Measurements from ENCODE around the gene THBS1.

Gene THBS1

DNA sequence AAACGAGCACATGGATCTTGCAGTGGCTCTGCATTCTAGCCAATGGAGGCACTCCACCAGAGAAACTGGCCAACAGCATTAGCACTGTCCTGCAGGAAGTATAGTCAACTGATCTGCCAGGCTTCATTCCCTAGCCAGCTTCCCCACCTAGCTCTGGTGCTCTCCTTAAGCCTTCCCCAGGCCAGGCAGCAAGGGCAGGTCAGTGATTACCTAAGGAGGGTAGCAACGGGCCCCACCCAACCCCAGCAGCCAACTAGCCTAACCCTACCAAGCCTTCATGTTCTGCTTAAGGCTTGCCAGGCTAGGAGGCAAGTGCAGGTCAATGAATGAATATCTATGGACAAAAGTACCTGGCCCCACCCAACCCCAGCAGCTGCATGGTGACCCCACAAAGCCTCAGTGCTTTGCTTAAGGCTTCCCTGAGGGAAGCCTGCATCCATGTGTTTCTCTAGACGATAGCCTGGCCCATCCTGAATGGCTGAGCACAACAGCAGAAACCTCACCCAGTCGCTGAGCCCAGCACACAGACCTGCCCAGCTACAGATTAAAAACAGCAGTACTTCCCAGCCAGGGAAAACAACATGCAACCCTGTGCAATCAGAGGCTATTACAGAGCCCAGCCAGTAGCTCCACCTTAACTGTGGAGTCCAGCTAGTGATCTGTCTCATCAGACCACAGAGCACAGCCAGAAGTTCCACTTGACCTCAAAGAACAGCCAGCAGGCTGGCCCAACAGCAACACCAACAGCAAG lies 28.5 kb downstream of the THBS1 start:
- no peak for DNase-seq

GRCh38 chr15:39610665-39611064 lies 29.8 kb downstream of the THBS1 start:
- no peak for DNase-seq

- no peak for DNase-seq
These were observed 32.4 kb downstream of the THBS1 start for GRCh38 chr15:39613271-39613670.

DNA sequence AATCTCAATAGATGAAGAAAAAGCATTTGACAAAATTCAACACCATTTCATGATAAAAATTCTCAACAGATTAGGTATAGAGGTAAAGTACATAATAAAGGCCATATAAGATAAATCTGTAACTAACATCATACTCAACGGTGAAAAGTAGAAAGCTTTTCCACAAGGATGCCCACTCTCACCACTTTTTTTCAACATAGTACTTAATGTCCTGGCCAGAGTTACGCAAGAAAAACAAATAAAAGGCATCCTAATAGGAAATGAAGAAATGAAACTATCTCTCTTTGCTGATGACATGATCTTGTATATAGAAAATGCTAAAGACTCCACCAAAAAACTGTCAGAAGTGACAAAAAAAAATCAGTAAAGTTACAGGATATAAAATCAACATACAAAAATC lies 33.0 kb downstream of the THBS1 start:
- no peak for DNase-seq

- DNase-seq, result no peak
These were observed 36.0 kb downstream of the THBS1 start for GRCh38 chr15:39616731-39617455.

DNA sequence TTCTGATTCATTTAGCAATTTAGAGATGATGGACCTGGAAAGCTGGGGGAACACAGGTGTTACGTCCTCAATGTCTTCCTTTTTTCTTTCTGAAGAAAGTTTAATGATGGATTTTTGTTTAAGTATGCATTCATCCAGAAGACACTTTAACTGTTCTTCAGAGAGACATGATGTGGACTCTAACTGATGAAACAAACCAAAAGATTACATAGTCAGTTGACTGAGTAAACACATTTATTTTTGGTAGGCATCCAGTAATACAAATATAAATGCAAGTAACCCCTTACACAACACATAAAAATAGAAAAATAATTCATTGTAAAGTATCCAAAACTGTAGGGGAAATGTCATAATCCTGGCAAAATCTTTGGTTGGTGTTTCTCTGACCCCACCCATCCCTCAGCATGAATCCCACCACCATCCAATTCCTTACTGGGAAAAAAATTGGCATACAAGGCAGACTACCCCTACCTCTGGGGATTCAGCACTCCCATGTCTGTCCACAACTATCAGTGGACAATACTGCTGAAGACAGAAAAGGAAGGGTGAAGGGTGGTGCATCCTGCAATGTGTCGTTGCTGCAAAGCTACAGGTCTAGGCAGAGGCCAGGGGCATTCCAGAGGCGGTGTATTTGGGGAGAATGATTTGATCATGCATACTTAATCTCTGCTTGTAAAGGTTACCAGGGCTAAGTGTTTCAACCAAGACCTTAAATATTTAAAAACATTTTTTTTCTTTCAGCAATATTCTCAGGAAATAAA lies 37.4 kb downstream of the THBS1 start:
- no peak for DNase-seq

DNA sequence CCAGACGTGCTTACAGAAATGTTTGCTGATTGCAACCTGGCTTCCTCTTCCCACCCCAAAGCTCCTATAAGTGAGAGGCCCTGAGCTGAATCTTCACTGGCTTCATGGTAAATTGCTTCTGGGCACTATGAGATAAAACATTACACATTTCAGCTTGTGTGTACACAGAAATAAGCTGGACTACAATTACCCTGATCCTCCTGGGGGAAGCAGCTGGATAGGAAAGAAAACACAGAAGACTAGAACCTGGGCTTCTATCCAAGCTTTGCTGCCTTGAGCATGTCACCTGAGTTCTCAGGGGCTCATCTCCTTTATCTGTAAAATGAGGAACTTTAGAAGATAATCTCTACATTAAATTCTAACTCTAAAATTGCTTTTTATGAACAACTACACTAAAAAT lies 40.3 kb downstream of the THBS1 start:
- DNase-seq, result no peak

- no peak for DNase-seq
These were observed 41.1 kb downstream of the THBS1 start for GRCh38 chr15:39621976-39622375.

- DNase-seq, result no peak
These were observed 42.0 kb downstream of the THBS1 start for GRCh38 chr15:39622660-39623516.

- DNase-seq, result no peak
These were observed 42.7 kb downstream of the THBS1 start for GRCh38 chr15:39623529-39623931.

- no peak for DNase-seq
These were observed 43.9 kb downstream of the THBS1 start for GRCh38 chr15:39624806-39625205.

GRCh38 chr15:39625451-39625850 lies 44.6 kb downstream of the THBS1 start:
- DNase-seq, result no peak

DNA sequence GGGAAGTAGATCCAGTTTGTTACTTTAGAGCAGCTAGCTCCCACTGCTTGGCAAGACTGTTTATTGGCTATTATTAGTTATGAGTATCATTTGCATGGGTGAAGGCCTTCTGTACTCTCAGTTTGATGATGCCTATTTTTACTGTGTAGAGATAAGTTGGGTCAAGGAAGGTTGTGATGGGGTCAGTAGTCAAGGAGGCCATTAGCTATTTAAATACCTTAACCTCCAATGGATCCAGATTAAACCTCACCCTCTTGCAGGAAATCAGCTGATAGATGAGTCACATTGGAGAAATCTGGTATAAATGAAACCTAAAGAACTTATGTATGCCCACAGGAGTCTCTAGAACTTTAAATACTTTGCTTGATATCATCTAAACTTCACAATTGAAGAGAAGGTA lies 45.0 kb downstream of the THBS1 start:
- DNase-seq, result no peak

DNA sequence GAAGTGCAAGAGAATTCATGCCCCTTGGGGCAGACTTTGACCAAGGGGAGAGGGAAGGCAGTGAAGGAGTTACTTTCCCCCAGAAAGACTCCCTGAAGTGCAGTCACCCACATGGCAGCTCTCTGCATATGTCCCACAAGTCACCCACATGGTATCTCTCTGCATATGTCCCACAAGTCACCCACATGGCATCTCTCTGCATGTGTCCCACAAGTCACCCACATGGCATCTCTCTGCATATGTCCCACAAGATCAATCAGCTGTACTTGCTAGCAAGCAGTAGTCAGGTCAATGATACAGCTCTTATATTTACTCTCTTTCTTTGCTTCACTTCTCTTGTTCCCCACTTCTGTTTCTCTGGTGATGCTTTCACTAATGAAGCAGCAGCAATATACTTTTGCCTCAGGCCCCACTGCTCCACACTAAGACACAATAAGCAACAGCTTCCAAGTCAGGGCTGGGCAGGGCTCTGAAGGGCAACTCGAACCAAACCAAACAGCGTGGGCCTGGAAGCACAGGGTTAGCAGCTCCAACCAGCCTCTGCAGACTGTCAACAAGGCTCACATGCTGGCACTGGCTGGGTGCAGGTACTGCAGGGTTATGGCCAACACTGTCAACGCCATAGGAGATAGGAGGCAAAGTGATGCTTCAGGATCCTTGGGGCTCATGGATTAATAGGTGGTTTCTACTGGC lies 46.7 kb downstream of the THBS1 start:
- no peak for DNase-seq

DNA sequence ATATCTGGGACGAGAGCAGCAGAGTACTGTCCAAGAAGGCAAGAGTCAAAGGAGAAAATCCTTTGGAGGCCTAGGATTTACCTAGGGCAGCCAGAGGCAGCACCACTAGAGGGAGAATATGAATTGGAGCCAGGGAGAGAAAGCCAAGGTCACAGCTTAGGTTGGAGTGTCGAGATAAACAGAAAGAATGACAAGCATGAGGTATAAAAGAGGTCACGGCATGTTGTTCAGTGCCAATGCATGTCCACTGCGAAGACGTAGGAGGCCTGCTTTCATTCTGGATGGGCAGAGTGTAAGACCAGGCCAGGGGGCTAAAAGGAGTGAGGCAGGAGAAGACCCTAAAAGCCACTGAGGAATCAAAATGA lies 47.2 kb downstream of the THBS1 start:
- no peak for DNase-seq

GRCh38 chr15:39628546-39629257 lies 47.8 kb downstream of the THBS1 start:
- DNase-seq, result no peak

DNA sequence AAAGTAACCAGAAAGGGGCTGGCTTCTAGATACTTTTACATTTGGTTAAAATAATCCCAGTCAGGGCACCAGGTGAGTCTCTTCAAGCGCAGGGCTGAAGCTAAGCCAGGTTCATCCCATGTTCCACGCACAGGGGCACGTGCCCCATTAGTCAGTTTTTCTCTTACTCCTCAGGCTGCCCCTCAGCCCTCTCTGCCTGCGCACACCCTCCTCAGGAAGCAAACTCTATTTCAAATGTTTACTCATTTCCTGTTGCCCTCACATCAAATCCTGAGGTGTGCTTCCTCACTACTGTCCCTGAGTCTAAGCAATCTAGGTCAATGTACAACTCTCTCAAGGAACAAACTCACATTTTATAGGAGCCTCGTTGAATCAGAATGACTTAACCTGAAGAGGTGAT lies 48.5 kb downstream of the THBS1 start:
- no peak for DNase-seq

- DNase-seq, result no peak
These were observed 49.0 kb downstream of the THBS1 start for GRCh38 chr15:39629906-39630305.

GRCh38 chr15:39631357-39631756 lies 50.5 kb downstream of the THBS1 start:
- no peak for DNase-seq

- no peak for DNase-seq
These were observed 57.2 kb downstream of the THBS1 start for GRCh38 chr15:39638041-39638440.

DNA sequence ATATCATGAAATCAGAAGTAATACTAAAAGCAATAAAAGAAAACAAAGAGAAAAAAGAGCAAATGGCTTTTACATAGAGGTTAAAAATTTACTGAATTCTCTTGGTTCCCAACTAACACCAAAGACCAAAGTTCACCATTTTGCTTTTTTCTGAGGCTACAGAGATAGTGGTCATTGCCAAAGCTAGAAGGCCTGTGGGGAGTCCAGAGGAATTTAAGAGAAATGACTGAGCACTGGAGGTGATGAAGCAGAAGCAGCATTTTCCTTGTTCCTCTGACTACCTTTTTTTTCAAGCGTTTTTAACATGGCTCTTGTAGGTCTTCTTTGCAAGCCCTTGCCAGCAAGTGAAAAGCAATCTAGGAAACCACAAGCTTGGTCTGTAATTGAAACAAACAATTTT lies 58.2 kb downstream of the THBS1 start:
- DNase-seq, result no peak

GRCh38 chr15:39640665-39641064 lies 59.8 kb downstream of the THBS1 start:
- no peak for DNase-seq

All from DMS79 (cell line).